Transverse colon (tissue), 4 donors: Measurements from ENCODE around the gene XXYLT1. TPM values are rescaled to one million over a fixed set of nuclear protein-coding genes. Genes with fewer than 3 reads are reported as not detected.
A peak's percentile ranks its signal among the peaks of the same experiment; 100 is the strongest.

ENCODE experiments used
- DNase-seq: peaks from one replicate; pipeline ENCODE4 v3.0.0-alpha.2; 2019
- H3K27ac ChIP-seq, 4 donors: fragments of 200-600 bp; sonication (generic); 2 replicates each; pipeline ENCODE4 v1.5.1; 2016 to 2018; ENCODE audit warnings: inconsistent platforms in 4 of 4
- H3K27me3 ChIP-seq: fragments of 200-600 bp; sonication (generic); 2 replicates; pipeline ENCODE4 v1.5.1; 2017; ENCODE audit warnings: inconsistent platforms
- H3K36me3 ChIP-seq, 4 donors: fragments of 200-600 bp; sonication (generic); 2 replicates each; pipeline ENCODE4 v1.5.1; 2017 to 2019; ENCODE audit warnings: inconsistent platforms in 4 of 4
- H3K4me1 ChIP-seq, 4 donors: fragments of 200-600 bp; sonication (generic); 2 replicates each; pipeline ENCODE4 v1.5.1; 2017 to 2020; ENCODE audit warnings: inconsistent platforms in 4 of 4
- H3K4me3 ChIP-seq, 4 donors: fragments of 200-600 bp; sonication (generic); 1 replicate in 1 of 4; 2 replicates in 3 of 4; pipeline versions ENCODE4 v1.5.1 to v1.6.1; 2017 to 2019; ENCODE audit warnings: inconsistent platforms in 4 of 4
- H3K9me3 ChIP-seq, 2 donors: fragments of 200-600 bp; sonication (generic); 2 replicates each; pipeline ENCODE4 v1.5.1; 2017 to 2019; ENCODE audit warnings: inconsistent platforms in 2 of 2
- CTCF ChIP-seq, 5 experiments: fragments of 200-600 bp in 3 of 5; fragments of 450-650 bp in 2 of 5; sonication (generic) in 3 of 5; IDR thresholded peaks; 1 replicate in 2 of 5; 2 replicates in 3 of 5; pipeline ENCODE4 v1.5.1; 2016 to 2017; ENCODE audit warnings: antibody characterized with exemption in 5 of 5, inconsistent platforms in 3 of 5, mild to moderate bottlenecking in 2 of 5, moderate library complexity in 1 of 5
- EP300 ChIP-seq: sonication (generic); formaldehyde crosslinking; IDR thresholded peaks from one replicate; pipeline ENCODE4 v1.6.1; 2017; ENCODE audit warnings: antibody characterized with exemption, low read depth
- POLR2A ChIP-seq: fragments of 450-650 bp; IDR thresholded peaks from one replicate; pipeline ENCODE4 v1.6.1; 2016; ENCODE audit warnings: antibody characterized with exemption, mild to moderate bottlenecking, moderate library complexity
- POLR2AphosphoS5 ChIP-seq, 3 donors: sonication (generic); formaldehyde crosslinking; IDR thresholded peaks; one replicate each; pipeline ENCODE4 v1.6.1; 2016; ENCODE audit warnings: antibody characterized with exemption in 3 of 3
- WGBS, 2 donors: methylation state at CpG; one replicate each; pipeline ENCODE4 v1.1.5; 2018; ENCODE audit warnings: low coverage in 1 of 2; 5-methylcytosine and 5-hydroxymethylcytosine counted together
- in situ Hi-C, 4 donors: fragments of 200-750 bp; cut with MboI; loops; one replicate each; pipeline versions ENCODE4 v1.15.0 to v1.15.1; 2017; ENCODE audit warnings: low sequenced_read_pairs in 3 of 4, low pct_ligation_motif_present in 1 of 4, low pct_unique_long_range_greater_than_20kb in 1 of 4
- intact Hi-C: fragments of 100-400 bp; cut with DNase I; formaldehyde crosslinking; loops from one replicate; pipeline ENCODE4 v1.15.1; 2023; ENCODE audit warnings: low total_unique reads
- total RNA-seq, 4 donors: library from RNA; depleted of rRNA; stranded (reverse); fragments of >200 nt; gene quantifications; one replicate each; pipeline ENCODE4 v1.1.0, GENCODE V29; 2016

Gene XXYLT1
- total RNA-seq, 4 donors from 2014 or later = 3.0 to 10.0 (median 5.9) TPM

DNA sequence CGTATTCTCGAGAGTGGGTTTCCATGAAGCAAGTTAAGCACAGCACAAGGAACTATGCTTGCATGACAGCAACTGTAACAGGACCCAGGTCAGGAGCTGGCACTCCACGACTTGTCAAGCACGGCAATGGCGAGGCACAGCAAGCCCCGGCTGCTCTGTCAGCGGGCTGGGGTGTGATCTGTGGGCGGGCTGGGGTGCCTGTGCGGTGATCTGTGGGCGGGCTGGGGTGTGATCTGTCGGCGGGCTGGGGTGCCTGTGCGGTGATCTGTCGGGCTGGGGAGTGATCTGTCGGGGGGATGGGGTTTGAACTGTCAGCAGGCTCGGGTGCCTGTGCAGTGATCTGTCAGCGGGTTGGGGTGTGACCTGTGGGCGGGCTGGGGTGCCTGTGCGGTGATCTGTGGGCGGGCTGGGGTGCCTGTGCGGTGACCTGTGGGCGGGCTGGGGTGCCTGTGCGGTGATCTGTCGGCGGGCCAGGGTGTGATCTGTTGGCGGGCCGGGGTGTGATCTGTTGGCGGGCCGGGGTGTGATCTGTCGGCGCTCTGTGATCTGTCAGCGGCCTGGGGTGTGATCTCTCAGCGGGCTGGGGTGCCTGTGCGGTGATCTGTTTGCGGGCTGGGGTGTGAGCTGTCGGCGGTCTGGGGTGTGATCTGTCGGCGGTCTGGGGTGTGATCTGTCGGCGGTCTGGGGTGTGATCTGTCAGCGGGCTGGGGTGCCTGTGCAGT is 205.7 kb downstream of the XXYLT1 start:
- no peaks in the 10 kb centered on the region for H3K9me3 ChIP-seq
- WGBS, 2 donors = 83 to 89% methylated on average over 8 to 30 of the region's 42 CpGs
- H3K27me3 ChIP-seq = no peaks in the 10 kb centered on the region
- H3K27ac ChIP-seq = no peak overlapping the region
- peaks cover 0 to 6% (median 3%) of the 10 kb centered on the region in 4 donors for H3K4me1 ChIP-seq
- no peak for DNase-seq
- H3K4me3 ChIP-seq = no peak overlapping the region
- in situ Hi-C loops (no loop called here), intact Hi-C loops (no loop called here)
- no peak for TF ChIP-seq POLR2AphosphoS5 (IDR thresholded peaks at IDR 0.05)
- no peak for TF ChIP-seq EP300
- no peak for TF ChIP-seq CTCF (IDR thresholded peaks at IDR 0.05)
- TF ChIP-seq POLR2A = no peak
- H3K36me3 ChIP-seq = no peaks in the 10 kb centered on the region

DNA sequence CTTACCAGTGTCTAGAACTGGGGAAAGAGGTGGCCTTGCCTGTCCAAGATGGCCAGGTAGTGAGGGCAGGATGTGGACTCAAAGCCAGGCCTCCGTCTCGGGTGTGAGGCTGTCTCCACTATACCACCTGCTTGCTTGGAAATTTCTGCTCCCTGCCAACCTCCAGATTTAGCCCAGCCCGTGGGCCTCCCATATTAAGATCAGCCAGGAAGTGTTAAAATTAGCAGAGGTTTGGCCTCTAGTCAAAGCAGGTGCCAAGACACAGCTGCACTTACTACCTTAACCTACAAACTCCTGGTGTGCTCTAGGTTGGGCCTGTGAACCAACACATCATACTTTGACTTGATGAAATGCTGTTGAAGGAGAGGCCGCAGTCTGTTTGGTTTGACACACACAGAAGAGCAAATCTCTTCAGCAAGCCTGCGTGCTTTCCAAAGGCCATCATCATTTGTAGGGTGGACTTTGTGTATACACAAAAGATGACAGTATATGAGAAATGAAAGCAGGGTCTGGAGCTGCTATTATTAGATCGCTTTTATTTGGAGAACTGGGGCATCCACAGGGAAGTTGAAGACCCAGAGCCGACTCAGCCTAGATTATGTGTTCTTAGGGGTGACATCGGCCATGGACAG is 206.5 kb downstream of the XXYLT1 start:
- Histone ChIP-seq H3K36me3 (no peaks in the 10 kb centered on the region), H3K4me1 (peaks cover 0 to 6% (median 3%) of the 10 kb centered on the region in 4 donors), H3K4me3 (no peak overlapping the region), H3K27ac (peak overlapping the region in 3 of 4 donors; percentile 2 to 23 (median 23)), H3K9me3 (no peaks in the 10 kb centered on the region), H3K27me3 (no peaks in the 10 kb centered on the region)
- intact Hi-C loops = no loop called here
- no peak for DNase-seq
- in situ Hi-C loops = no loop called here
- 17 to 49% methylated on average over 2 to 8 of the region's 8 CpGs for WGBS, 2 donors
- TF ChIP-seq CTCF (IDR thresholded peaks at IDR 0.05) = no peak
- TF ChIP-seq POLR2AphosphoS5 (IDR thresholded peaks at IDR 0.05) = no peak
- no peak for TF ChIP-seq POLR2A
- no peak for TF ChIP-seq EP300

GRCh38 chr3:195063581-195064193 is 207.3 kb downstream of the XXYLT1 start:
- Histone ChIP-seq H3K27ac (peak overlapping the region in 2 of 4 donors; percentile 2 to 23), H3K4me3 (no peak overlapping the region), H3K36me3 (no peaks in the 10 kb centered on the region), H3K9me3 (no peaks in the 10 kb centered on the region), H3K27me3 (no peaks in the 10 kb centered on the region), H3K4me1 (peaks cover 0 to 6% (median 3%) of the 10 kb centered on the region in 4 donors)
- in situ Hi-C loops (no loop called here), intact Hi-C loops (no loop called here)
- no peak for TF ChIP-seq CTCF (IDR thresholded peaks at IDR 0.05)
- TF ChIP-seq EP300 = no peak
- DNase-seq = peak; percentile 24
- 72 to 76% methylated on average over 5 to 9 of the region's 9 CpGs for WGBS, 2 donors

GRCh38 chr3:195062866-195063540 is 208.0 kb downstream of the XXYLT1 start:
- no peak for TF ChIP-seq EP300
- no peak for TF ChIP-seq POLR2AphosphoS5 (IDR thresholded peaks at IDR 0.05)
- no peak for TF ChIP-seq POLR2A
- no peak for TF ChIP-seq CTCF (IDR thresholded peaks at IDR 0.05)
- no peaks in the 10 kb centered on the region for H3K36me3 ChIP-seq
- H3K27me3 ChIP-seq = no peaks in the 10 kb centered on the region
- WGBS, 2 donors = 94 to 96% methylated on average over 5 to 20 of the region's 20 CpGs
- no peak overlapping the region for H3K27ac ChIP-seq
- DNase-seq = no peak
- H3K9me3 ChIP-seq = no peaks in the 10 kb centered on the region
- peaks cover 0 to 6% (median 3%) of the 10 kb centered on the region in 4 donors for H3K4me1 ChIP-seq
- in situ Hi-C loops (no loop called here), intact Hi-C loops (no loop called here)
- no peak overlapping the region for H3K4me3 ChIP-seq
